Bone marrow (tissue), 2 donors: ENCODE measurements around the gene SLC16A12.

ENCODE experiments used
- DNase-seq, 2 donors: peaks; one replicate each; lab custom pipeline; 2025; lab: John Stamatoyannopoulos, UW

SLC16A12 gene

GRCh38 chr10:89505640-89506275 lies 29.6 kb downstream of the SLC16A12 start:
- DNase-seq: no peak

GRCh38 chr10:89504691-89505090 lies 30.7 kb downstream of the SLC16A12 start:
- DNase-seq: no peak

GRCh38 chr10:89503652-89504370 lies 31.6 kb downstream of the SLC16A12 start:
- DNase-seq: peak in 1 of 2 donors; percentile 16

- no peak for DNase-seq
These were observed 32.2 kb downstream of the SLC16A12 start for GRCh38 chr10:89503151-89503550.

GRCh38 chr10:89502549-89502948 lies 32.8 kb downstream of the SLC16A12 start:
- no peak for DNase-seq

- no peak for DNase-seq
These were observed 40.8 kb downstream of the SLC16A12 start for GRCh38 chr10:89494575-89494974.

- no peak for DNase-seq
These were observed 41.3 kb downstream of the SLC16A12 start for GRCh38 chr10:89494068-89494467.

- no peak for DNase-seq
These were observed 43.5 kb downstream of the SLC16A12 start for GRCh38 chr10:89491932-89492331.

- no peak for DNase-seq
These were observed 44.6 kb downstream of the SLC16A12 start for GRCh38 chr10:89490596-89491335.

GRCh38 chr10:89482256-89482655 lies 53.1 kb downstream of the SLC16A12 start:
- DNase-seq: no peak

GRCh38 chr10:89481662-89482061 lies 53.7 kb downstream of the SLC16A12 start:
- no peak for DNase-seq

- no peak for DNase-seq
These were observed 55.5 kb downstream of the SLC16A12 start for GRCh38 chr10:89479771-89480446.

- no peak for DNase-seq
These were observed 56.4 kb downstream of the SLC16A12 start for GRCh38 chr10:89478739-89479654.

- DNase-seq: no peak
These were observed 57.2 kb downstream of the SLC16A12 start for GRCh38 chr10:89478085-89478738.

GRCh38 chr10:89476150-89476549 lies 59.2 kb downstream of the SLC16A12 start:
- DNase-seq: no peak

- no peak for DNase-seq
These were observed 59.8 kb downstream of the SLC16A12 start for GRCh38 chr10:89475591-89475998.

GRCh38 chr10:89475125-89475524 lies 60.3 kb downstream of the SLC16A12 start:
- DNase-seq: no peak

GRCh38 chr10:89474452-89474851 lies 60.9 kb downstream of the SLC16A12 start:
- no peak for DNase-seq

- DNase-seq: no peak
These were observed 64.1 kb downstream of the SLC16A12 start for GRCh38 chr10:89471110-89471809.

- no peak for DNase-seq
These were observed 64.8 kb downstream of the SLC16A12 start for GRCh38 chr10:89470628-89471027.
